Activated gamma-delta T cell treated with Interleukin-2 at 50 U/mL for 16 hours (primary cell): ENCODE data around the gene TAS1R1.
A peak's percentile ranks its signal among the peaks of the same experiment; 100 is the strongest.
"Not testable (repeated sequence)": the region's sequence is repeated elsewhere in the genome, so short reads cannot be mapped to it uniquely, and the experiment has no call there.

Experiments used
- DNase-seq: peaks from one replicate; pipeline ENCODE4 v3.0.0-alpha.2; 2020

Gene TAS1R1

DNA sequence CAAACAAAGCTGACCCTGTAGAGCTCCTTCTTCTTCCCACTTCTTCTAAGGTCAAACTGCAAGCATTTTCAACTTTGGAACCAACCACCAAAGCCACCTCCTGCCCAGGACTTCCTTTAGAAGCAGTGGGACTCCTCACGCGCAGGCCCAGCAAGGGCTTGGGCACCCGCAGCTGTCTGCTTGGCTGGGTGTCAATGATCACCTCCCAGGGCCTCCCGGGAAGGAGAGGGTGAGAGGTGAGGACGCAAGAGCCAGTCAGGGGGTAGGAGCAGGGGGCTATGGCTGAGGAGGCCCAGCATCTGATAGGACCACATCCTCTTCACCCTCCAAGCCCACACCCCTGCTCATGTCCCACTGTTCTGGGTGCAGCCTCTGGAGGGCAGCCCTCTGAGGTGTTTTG, 37.3 kb downstream of the TAS1R1 start:
- no peak for DNase-seq

GRCh38 chr1:6592865-6593593, 37.9 kb downstream of the TAS1R1 start:
- DNase-seq = no peak

GRCh38 chr1:6593810-6594209, 38.7 kb downstream of the TAS1R1 start:
- DNase-seq = no peak

DNA sequence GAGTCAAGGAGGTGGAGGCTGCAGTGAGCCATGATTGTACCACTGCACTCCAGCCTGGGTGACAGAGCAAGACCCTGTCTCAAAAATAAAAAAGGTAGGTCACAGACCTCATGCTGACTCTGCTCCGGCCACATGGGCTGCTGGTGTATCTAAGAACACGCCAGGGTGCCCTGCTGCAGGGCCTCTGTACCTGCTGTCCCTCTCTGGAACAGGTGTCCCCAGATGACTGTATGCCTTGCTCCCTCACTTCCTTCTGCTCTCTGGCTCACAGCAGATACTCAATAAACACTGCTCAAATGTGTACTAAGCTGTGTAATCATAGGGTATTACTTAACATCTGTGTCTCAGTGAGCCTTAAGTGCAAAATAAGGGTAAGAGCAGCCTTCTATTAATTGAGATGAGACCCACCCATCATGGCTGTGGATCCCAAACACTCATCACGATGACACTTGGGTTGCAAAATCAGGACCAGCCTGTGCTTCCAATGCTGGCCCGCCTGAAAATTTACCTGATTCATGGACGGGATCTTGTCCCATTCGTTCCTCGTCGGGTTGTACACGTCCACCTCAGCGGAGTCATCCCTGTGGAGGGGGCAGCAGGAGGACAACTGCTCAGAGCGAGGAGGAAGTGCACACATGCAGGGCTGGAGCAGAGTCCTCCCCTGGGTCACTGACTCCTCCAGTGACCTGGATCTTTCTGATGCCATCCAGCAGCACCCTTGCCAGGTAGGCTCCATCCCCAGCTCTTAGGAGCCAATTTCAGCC, 40.1 kb downstream of the TAS1R1 start:
- no peak for DNase-seq

- no peak for DNase-seq
Observed at GRCh38 chr1:6596351-6596750, 41.2 kb downstream of the TAS1R1 start.

DNA sequence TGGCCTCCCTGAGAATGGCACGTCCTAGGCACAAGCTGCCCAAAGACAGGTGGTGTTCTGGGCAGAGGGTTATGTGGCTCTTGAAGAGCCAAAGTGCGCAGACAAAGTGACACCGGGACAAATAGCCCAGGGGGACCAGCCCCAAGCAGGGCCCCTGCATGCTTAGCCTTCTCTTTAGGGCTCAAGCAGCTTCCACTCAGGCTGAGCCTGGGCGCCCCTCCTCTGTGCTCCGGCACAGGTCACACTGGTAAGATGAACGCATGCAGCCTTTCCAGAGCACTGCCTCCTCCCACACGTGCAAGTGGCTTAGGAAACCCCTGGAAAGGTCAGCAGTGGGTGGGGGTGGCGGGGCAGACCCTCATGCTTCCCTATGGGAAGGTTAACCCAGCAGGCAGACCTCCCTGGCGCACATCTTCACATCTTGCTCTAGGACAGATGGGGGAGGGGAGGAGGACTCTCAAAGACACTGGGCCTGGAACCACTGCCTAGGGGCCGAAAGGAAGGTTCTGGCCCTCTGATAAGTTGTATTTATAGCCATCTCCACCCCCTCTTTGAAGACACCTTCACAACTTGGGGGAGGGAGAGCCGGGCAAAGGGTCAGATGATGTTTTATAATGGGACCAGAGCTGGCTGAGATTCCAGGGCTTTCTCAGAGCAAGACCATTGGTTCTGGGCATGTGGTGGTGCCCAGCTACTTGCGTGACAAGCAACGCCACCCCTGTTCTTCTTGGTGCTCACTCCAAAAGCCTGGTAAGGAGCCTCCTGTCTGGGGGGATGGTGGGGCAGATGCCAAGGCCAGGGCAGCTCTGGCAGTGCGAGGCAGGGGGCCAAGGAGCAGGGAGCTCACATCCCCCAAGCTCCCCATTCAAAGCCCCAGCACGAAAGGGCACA, 42.0 kb downstream of the TAS1R1 start:
- DNase-seq = no peak

DNA sequence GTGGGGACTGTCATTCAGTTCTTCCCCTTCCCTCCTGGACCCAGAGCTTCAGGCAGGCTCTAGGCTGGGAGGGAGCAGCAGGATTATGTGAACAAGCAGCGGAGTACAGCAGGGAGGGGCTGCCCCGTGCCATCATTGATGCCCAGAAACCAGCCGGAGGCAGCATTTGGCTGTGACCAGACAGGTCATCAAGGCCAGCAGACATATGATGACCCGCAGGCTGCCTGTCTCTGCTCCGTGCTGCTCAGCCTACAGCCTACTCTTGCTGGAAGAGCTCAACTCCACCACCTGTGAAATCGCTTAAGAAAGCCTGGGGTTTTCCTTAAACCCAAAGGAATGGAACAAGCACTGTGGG, 42.6 kb downstream of the TAS1R1 start:
- DNase-seq = no peak

- DNase-seq = peak; percentile 50
Observed at GRCh38 chr1:6599141-6599975, 44.3 kb downstream of the TAS1R1 start.

DNA sequence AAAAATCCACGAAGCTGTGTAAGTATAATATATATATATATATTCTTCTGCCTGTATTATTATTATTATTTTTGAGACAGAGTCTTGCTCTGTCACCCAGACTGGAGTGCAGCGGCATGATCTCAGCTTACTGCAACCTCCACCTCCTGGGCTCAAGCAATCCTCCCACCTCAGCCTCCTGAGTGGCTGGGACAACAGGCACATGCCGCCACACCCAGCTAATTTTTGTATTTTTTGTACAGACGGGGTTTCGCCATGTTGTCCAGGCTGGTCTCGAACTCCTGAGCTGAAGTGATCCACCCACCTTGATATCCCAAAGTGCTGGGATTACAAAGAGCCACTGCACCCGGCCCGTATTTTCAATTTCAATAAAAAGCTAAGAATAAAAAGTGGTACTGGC, 44.9 kb downstream of the TAS1R1 start:
- DNase-seq = not testable (repeated sequence)

GRCh38 chr1:6600410-6601048, 45.4 kb downstream of the TAS1R1 start:
- DNase-seq = no peak

GRCh38 chr1:6601049-6601922, 46.2 kb downstream of the TAS1R1 start:
- peak; percentile 68 for DNase-seq

GRCh38 chr1:6601923-6602668, 47.0 kb downstream of the TAS1R1 start:
- no peak for DNase-seq

DNA sequence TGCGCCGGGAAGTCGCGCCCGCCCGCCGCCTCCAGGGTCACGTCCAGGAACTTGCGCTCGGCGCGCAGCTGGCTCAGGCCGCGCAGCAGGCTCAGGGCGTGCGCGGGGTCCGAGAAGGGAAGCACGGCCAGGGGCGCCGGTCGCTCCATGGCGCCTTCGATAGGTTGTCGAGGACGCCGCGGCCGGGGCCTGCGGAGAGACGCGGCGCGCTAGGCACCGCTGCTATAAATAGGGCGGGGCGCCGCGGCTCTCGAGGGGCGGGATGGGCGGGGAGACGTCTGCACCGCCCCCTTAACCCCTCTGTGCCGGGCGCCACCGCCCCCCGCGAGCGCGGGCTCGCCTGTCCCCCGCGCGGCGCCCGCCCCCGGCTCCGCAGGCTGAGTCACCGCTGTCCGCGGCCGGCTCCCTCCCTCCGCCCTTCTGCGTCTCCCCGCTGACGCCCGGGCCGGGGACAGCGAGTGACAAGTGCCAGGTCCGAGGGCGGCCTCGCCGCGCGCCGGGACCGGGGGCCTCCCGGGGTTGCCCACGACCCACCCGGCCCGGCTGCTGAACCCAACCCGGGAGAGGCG, 47.6 kb downstream of the TAS1R1 start, which contains the start of gene KLHL21:
Gene KLHL21 (minus strand): TSS at position 201 of the 569 bp plus-strand sequence. CDS start 52 bp downstream, at position 149.
- DNase-seq = peak; percentile 85

DNA sequence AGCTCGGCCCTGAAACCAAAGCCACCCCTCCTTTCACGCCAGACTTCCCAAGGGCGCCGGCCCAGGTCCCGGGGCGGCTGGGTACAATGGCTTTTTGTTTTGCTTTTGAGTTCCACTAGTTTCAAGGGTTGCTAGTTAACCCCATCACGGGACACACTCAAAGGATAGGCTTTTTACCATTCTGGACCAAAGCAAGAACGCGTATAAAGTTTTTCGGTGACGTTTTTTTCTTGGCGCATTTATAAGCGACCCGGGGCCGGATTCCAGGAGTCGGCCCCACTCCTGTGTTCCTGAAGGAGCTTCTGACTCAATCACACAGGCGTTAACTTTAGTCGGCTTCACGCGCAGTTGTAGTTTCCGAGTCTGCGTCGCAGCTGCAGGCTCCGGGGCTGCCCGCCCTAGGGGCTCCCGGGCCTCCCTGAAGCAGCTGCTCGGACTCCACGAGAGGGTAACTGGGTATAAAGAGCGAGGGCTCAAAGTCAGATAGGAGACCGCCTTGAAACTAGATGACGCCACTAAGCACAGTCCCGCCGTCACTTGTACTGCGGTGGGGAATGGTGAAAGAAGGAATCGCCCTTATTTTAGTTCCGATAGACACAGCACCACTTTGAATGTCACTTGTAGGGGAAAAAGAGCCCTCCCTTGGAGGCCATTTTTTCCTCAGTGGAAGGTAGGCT, 48.3 kb downstream of the TAS1R1 start:
- DNase-seq = peak; percentile 44

DNA sequence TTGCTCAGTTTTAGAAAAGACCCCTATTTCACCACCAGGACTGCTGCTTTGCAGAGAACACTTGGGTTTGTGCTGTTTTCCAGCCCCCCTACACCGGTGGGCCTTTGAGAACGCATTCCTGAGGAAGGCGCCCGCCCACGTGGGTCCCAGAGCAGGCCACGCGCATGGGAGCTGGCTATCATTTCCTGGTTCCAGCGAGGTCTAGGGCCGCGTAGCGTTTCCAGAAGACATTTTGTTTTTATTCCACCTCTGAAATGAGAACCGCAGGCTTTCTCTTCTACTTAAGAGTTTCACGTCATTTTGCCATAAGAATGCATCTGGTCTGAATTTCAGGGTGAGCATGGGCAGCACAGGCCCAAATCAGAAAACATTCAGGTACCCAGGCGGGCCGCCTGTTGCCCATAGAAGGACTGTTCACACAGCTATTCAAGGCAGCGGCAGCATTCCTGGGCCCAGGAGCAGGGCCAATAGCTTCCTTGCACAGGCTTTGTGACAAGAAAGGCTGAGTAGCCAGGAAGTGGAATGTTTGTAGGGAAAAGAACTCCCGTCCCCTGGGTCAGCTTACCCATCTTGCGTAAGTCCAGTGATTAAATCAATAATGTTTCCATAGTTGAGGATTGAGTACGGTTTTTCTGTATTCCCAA, 48.9 kb downstream of the TAS1R1 start:
- DNase-seq = no peak

GRCh38 chr1:6612641-6613360, 57.7 kb downstream of the TAS1R1 start:
- no peak for DNase-seq

DNA sequence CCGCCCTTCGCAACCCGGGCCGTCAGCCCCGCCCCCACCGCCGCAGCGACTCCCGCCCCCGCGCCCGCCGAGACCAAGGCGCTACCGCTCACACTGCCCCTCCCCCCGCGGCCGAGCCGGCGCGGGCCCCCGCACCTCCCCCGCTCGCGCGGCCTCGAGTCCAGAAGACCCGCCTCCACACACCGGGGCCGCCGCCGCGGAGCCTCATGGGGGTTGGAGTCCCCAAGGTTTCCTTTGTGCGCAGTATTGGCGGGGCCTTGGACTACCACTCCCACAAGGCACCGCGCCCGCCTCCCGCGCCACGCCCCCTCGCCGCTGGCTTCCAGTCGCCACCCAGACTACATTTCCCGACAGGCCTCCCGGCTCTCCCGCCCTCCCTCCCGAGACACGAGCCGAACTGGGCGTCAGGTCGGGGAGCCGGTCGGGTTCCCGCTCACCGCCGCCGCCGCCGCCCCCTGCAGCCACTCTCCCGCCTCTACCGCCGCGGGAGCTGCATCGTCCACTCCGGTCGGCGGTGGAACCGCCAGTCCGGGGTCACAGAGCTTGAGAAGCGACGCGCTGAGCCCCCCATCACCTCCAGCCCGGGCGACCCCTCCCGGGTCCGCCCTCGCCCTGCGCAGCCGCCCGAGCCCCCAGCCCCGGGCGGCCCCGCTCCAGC, 58.4 kb downstream of the TAS1R1 start, which contains the start of gene PHF13:
Gene PHF13 (plus strand): TSS at position 371 of the 658 bp plus-strand sequence. CDS start 336 bp downstream, outside the sequence.
- peak; percentile 99 for DNase-seq
